ENCODE results near the gene CCDC122. TPM values are rescaled to one million over a fixed set of nuclear protein-coding genes. Genes with fewer than 3 reads are reported as not detected.

CCDC122 gene
- total and polyA plus RNA-seq, 4 experiments from 2014 or later = 1.7 to 4.7 (median 3.7) TPM

GRCh38 chr13:43911871-43912270, 32.3 kb upstream of the CCDC122 start:
- H3K27me3 Mint-ChIP-seq = peaks cover 3 to 6% of the 10 kb centered on the region in 2 donors
- H3K4me3 Mint-ChIP-seq = no peak overlapping the region
- intact Hi-C loops (cut with micrococcal nuclease) = no loop called here
- no peak overlapping the region for H3K4me3 ChIP-seq (ENCODE audit: low read length in 2 of 2)
- H3K4me1 ChIP-seq (ENCODE audit: insufficient read depth, low read length) = no peaks in the 10 kb centered on the region
- DNase-seq = no peak
- POLR2A ChIA-PET (ENCODE audit: partially characterized antibody) = no interaction called here
- no peak overlapping the region for H3K27ac Mint-ChIP-seq
- H3K4me1 Mint-ChIP-seq = peaks cover 0 to 2% (median 0%) of the 10 kb centered on the region in 4 donors
- CTCF ChIA-PET (ENCODE audit: partially characterized antibody) = interaction anchor here (1.3 to 5.2 kb wide), 2 partner anchors 11 to 526 kb away, joined by 3 to 68 read pairs; no protein-coding TSS in a partner anchor
- no peaks in the 10 kb centered on the region for H3K27me3 ChIP-seq (ENCODE audit: insufficient read depth, low read length)
- H3K9me3 Mint-ChIP-seq = no peaks in the 10 kb centered on the region
- H3K27ac ChIP-seq (ENCODE audit: low read depth, low read length) = no peak overlapping the region
- H3K9me3 ChIP-seq (ENCODE audit: control insufficient read depth in 1 of 2, low read length in 2 of 2) = no peaks in the 10 kb centered on the region
- no peaks in the 10 kb centered on the region for H3K36me3 Mint-ChIP-seq
- H3K36me3 ChIP-seq (ENCODE audit: insufficient read depth, low read length) = no peaks in the 10 kb centered on the region

GRCh38 chr13:43911278-43911677, 31.7 kb upstream of the CCDC122 start:
- peaks cover 5 to 8% of the 10 kb centered on the region in 2 donors for H3K27me3 Mint-ChIP-seq
- peaks cover 0 to 2% (median 0%) of the 10 kb centered on the region in 4 donors for H3K4me1 Mint-ChIP-seq
- H3K9me3 Mint-ChIP-seq = no peaks in the 10 kb centered on the region
- H3K36me3 Mint-ChIP-seq = no peaks in the 10 kb centered on the region
- intact Hi-C loops (cut with micrococcal nuclease) = no loop called here
- ChIA-PET CTCF (ENCODE audit: partially characterized antibody) (interaction anchor here (0.7 to 5.2 kb wide), 4 partner anchors 10 to 526 kb away, joined by 3 to 68 read pairs (median 3); no protein-coding TSS in a partner anchor), POLR2A (ENCODE audit: partially characterized antibody) (no interaction called here)
- Histone ChIP-seq H3K9me3 (ENCODE audit: control insufficient read depth in 1 of 2, low read length in 2 of 2) (no peaks in the 10 kb centered on the region), H3K4me3 (ENCODE audit: low read length in 2 of 2) (no peak overlapping the region), H3K27ac (ENCODE audit: low read depth, low read length) (no peak overlapping the region), H3K4me1 (ENCODE audit: insufficient read depth, low read length) (no peaks in the 10 kb centered on the region), H3K27me3 (ENCODE audit: insufficient read depth, low read length) (no peaks in the 10 kb centered on the region), H3K36me3 (ENCODE audit: insufficient read depth, low read length) (no peaks in the 10 kb centered on the region)
- no peak overlapping the region for H3K27ac Mint-ChIP-seq
- no peak overlapping the region for H3K4me3 Mint-ChIP-seq
- DNase-seq = no peak

GRCh38 chr13:43910856-43911255, 31.3 kb upstream of the CCDC122 start:
- Histone ChIP-seq H3K4me1 (ENCODE audit: insufficient read depth, low read length) (no peaks in the 10 kb centered on the region), H3K9me3 (ENCODE audit: control insufficient read depth in 1 of 2, low read length in 2 of 2) (no peaks in the 10 kb centered on the region), H3K36me3 (ENCODE audit: insufficient read depth, low read length) (no peaks in the 10 kb centered on the region), H3K4me3 (ENCODE audit: low read length in 2 of 2) (no peak overlapping the region), H3K27me3 (ENCODE audit: insufficient read depth, low read length) (no peaks in the 10 kb centered on the region), H3K27ac (ENCODE audit: low read depth, low read length) (no peak overlapping the region)
- no peak overlapping the region for H3K4me3 Mint-ChIP-seq
- H3K9me3 Mint-ChIP-seq = no peaks in the 10 kb centered on the region
- H3K36me3 Mint-ChIP-seq = no peaks in the 10 kb centered on the region
- intact Hi-C loops (cut with micrococcal nuclease) = no loop called here
- DNase-seq = no peak
- ChIA-PET POLR2A (ENCODE audit: partially characterized antibody) (no interaction called here), CTCF (ENCODE audit: partially characterized antibody) (interaction anchor here (0.7 to 5.2 kb wide), 4 partner anchors 10 to 527 kb away, joined by 3 to 68 read pairs (median 3); no protein-coding TSS in a partner anchor)
- peaks cover 5 to 8% of the 10 kb centered on the region in 2 donors for H3K27me3 Mint-ChIP-seq
- no peak overlapping the region for H3K27ac Mint-ChIP-seq
- peaks cover 0 to 2% (median 0%) of the 10 kb centered on the region in 4 donors for H3K4me1 Mint-ChIP-seq

GRCh38 chr13:43908156-43909126, 28.9 kb upstream of the CCDC122 start:
- Mint-ChIP-seq H3K36me3 (no peaks in the 10 kb centered on the region), H3K27ac (no peak overlapping the region), H3K4me1 (peaks cover 0 to 2% (median 0%) of the 10 kb centered on the region in 4 donors), H3K4me3 (no peak overlapping the region), H3K27me3 (peaks cover 9 to 10% of the 10 kb centered on the region in 2 donors), H3K9me3 (no peaks in the 10 kb centered on the region)
- ChIA-PET CTCF (ENCODE audit: partially characterized antibody) (interaction anchor here (0.7 to 5.2 kb wide), 30 partner anchors 10 to 1079 kb away, joined by 3 to 68 read pairs (median 4); partner anchors contain the start of genes CCDC122 and LACC1), POLR2A (ENCODE audit: partially characterized antibody) (interaction anchor here (0.6 kb wide), 1 partner anchor 528 kb away, joined by 3 read pairs; no protein-coding TSS in a partner anchor)
- Histone ChIP-seq H3K27ac (ENCODE audit: low read depth, low read length) (no peak overlapping the region), H3K27me3 (ENCODE audit: insufficient read depth, low read length) (no peaks in the 10 kb centered on the region), H3K4me3 (ENCODE audit: low read length in 2 of 2) (no peak overlapping the region), H3K4me1 (ENCODE audit: insufficient read depth, low read length) (no peaks in the 10 kb centered on the region), H3K9me3 (ENCODE audit: control insufficient read depth in 1 of 2, low read length in 2 of 2) (no peaks in the 10 kb centered on the region), H3K36me3 (ENCODE audit: insufficient read depth, low read length) (no peaks in the 10 kb centered on the region)
- intact Hi-C loops (cut with micrococcal nuclease) = loop anchor here (5.0 to 10.0 kb wide), 4 partner anchors 136 to 366 kb away; no protein-coding TSS in a partner anchor
- DNase-seq = peak in 4 of 5 donors; percentile 11 to 35 (median 33)

- Mint-ChIP-seq H3K4me1 (peaks cover 0 to 2% (median 0%) of the 10 kb centered on the region in 4 donors), H3K4me3 (no peak overlapping the region), H3K27ac (no peak overlapping the region), H3K27me3 (peaks cover 5 to 15% of the 10 kb centered on the region in 2 donors), H3K9me3 (no peaks in the 10 kb centered on the region), H3K36me3 (no peaks in the 10 kb centered on the region)
- H3K27me3 ChIP-seq (ENCODE audit: insufficient read depth, low read length) = no peaks in the 10 kb centered on the region
- ChIA-PET CTCF (ENCODE audit: partially characterized antibody) (interaction anchor here (0.8 to 3.3 kb wide), 14 partner anchors 10 to 911 kb away, joined by 3 to 34 read pairs (median 4); no protein-coding TSS in a partner anchor), POLR2A (ENCODE audit: partially characterized antibody) (no interaction called here)
- peak; percentile 44 to 58 (median 54) for DNase-seq
- H3K27ac ChIP-seq (ENCODE audit: low read depth, low read length) = no peak overlapping the region
- intact Hi-C loops (cut with micrococcal nuclease) = loop anchor here (1.0 to 10.0 kb wide), 8 partner anchors 139 to 1405 kb away; no protein-coding TSS in a partner anchor
- H3K4me3 ChIP-seq (ENCODE audit: low read length in 2 of 2) = no peak overlapping the region
- no peaks in the 10 kb centered on the region for H3K4me1 ChIP-seq (ENCODE audit: insufficient read depth, low read length)
- H3K9me3 ChIP-seq (ENCODE audit: control insufficient read depth in 1 of 2, low read length in 2 of 2) = no peaks in the 10 kb centered on the region
- no peaks in the 10 kb centered on the region for H3K36me3 ChIP-seq (ENCODE audit: insufficient read depth, low read length)
Measured at GRCh38 chr13:43905435-43906031, 26.0 kb upstream of the CCDC122 start.

GRCh38 chr13:43895940-43896339, 16.4 kb upstream of the CCDC122 start:
- Mint-ChIP-seq H3K36me3 (peaks cover 0 to 4% of the 10 kb centered on the region in 2 donors), H3K9me3 (no peaks in the 10 kb centered on the region), H3K27me3 (no peaks in the 10 kb centered on the region), H3K4me1 (no peaks in the 10 kb centered on the region), H3K27ac (no peak overlapping the region), H3K4me3 (no peak overlapping the region)
- no peak for DNase-seq
- CTCF ChIA-PET (ENCODE audit: partially characterized antibody) = interaction anchor here (0.9 kb wide), 1 partner anchor 12 kb away, joined by 3 read pairs; no protein-coding TSS in a partner anchor
- Histone ChIP-seq H3K9me3 (ENCODE audit: control insufficient read depth in 1 of 2, low read length in 2 of 2) (no peaks in the 10 kb centered on the region), H3K27ac (ENCODE audit: low read depth, low read length) (no peak overlapping the region), H3K36me3 (ENCODE audit: insufficient read depth, low read length) (no peaks in the 10 kb centered on the region), H3K27me3 (ENCODE audit: insufficient read depth, low read length) (no peaks in the 10 kb centered on the region), H3K4me1 (ENCODE audit: insufficient read depth, low read length) (no peaks in the 10 kb centered on the region), H3K4me3 (ENCODE audit: low read length in 2 of 2) (no peak overlapping the region)
- POLR2A ChIA-PET (ENCODE audit: partially characterized antibody) = no interaction called here
- intact Hi-C loops (cut with micrococcal nuclease) = no loop called here

- H3K27me3 ChIP-seq (ENCODE audit: insufficient read depth, low read length) = no peaks in the 10 kb centered on the region
- POLR2A ChIA-PET (ENCODE audit: partially characterized antibody) = no interaction called here
- H3K36me3 ChIP-seq (ENCODE audit: insufficient read depth, low read length) = no peaks in the 10 kb centered on the region
- Mint-ChIP-seq H3K4me1 (no peaks in the 10 kb centered on the region), H3K36me3 (peaks cover 0 to 4% of the 10 kb centered on the region in 2 donors), H3K4me3 (no peak overlapping the region), H3K27me3 (no peaks in the 10 kb centered on the region), H3K27ac (no peak overlapping the region), H3K9me3 (no peaks in the 10 kb centered on the region)
- DNase-seq = no peak
- H3K4me1 ChIP-seq (ENCODE audit: insufficient read depth, low read length) = no peaks in the 10 kb centered on the region
- CTCF ChIA-PET (ENCODE audit: partially characterized antibody) = interaction anchor here (0.9 to 1.3 kb wide), 2 partner anchors 11 to 14 kb away, joined by 3 read pairs; no protein-coding TSS in a partner anchor
- no peak overlapping the region for H3K4me3 ChIP-seq (ENCODE audit: low read length in 2 of 2)
- no peaks in the 10 kb centered on the region for H3K9me3 ChIP-seq (ENCODE audit: control insufficient read depth in 1 of 2, low read length in 2 of 2)
- H3K27ac ChIP-seq (ENCODE audit: low read depth, low read length) = no peak overlapping the region
- intact Hi-C loops (cut with micrococcal nuclease) = no loop called here
Measured at GRCh38 chr13:43894438-43894837, 14.9 kb upstream of the CCDC122 start.
